RWPE1 (cell line): ENCODE results near the gene SPCS3.
"Not testable (repeated sequence)": the region's sequence is repeated elsewhere in the genome, so short reads cannot be mapped to it uniquely, and the experiment has no call there.

Experiments used
- CTCF ChIA-PET: fragments of 350-600 bp; sonication (Branson Sonifier 250); formaldehyde crosslinking; extraction: SDS; loops from one replicate; lab custom pipeline; 2021; lab: Yijun Ruan, JAX
- POLR2A ChIA-PET: fragments of 400-600 bp; formaldehyde crosslinking; extraction: SDS; loops from one replicate; lab custom pipeline; 2020; ENCODE audit warnings: antibody characterized with exemption; ENCODE audit not compliant: low non-redundant PET; lab: Yijun Ruan, JAX
- DNase-seq: peaks from one replicate; pipeline ENCODE4 v3.0.0; 2012; ENCODE audit warnings: low spot score
- H3K27ac ChIP-seq: fragments of 450-650 bp; 2 replicates; pipeline ENCODE4 v1.5.1; 2017
- TF ChIP-seq, protein P1 (sequence below): fragments of 450-650 bp; conservative IDR thresholded peaks from 2 replicates; pipeline ENCODE4 v1.5.1; 2017; ENCODE audit warnings: low read depth, mild to moderate bottlenecking

Gene SPCS3

DNA sequence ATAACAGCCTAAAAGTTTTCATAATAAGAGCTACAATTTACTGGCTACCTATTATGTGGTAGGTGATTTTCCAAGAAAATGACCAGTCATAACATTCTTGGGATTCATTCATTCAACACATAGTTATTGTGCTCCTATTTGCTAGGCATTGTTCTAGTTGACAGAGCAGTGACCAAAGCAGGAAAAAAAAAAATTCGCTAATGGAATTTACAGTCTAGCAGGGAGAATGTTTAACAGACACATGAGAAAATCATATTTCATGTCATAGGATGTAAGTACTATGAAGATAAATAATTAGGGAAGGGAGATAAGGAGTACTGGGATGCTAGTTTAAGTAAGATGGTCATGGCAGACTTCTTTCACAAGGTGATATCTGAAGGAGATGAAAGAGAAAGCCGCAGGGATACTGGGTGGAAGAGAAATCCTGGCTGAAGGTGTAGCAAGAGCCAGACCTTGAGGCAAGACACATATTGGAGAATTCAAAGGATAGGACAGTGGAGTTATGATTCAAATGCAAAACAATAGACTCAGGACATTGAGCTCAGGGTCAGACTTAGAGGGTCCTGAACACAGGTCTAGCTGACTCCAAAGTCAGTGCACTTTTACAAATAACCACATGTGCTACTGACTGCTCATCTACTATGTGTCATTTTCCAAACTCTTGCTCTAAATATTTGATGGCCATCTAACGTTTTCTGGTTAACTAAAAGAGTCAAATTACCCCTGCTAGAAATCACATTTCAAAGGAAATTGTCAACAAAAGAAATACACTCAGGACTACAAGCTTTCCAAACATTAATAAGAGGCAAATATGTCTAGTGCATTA, 20.4 kb downstream of the SPCS3 start:
- TF ChIP-seq, protein P1, sequence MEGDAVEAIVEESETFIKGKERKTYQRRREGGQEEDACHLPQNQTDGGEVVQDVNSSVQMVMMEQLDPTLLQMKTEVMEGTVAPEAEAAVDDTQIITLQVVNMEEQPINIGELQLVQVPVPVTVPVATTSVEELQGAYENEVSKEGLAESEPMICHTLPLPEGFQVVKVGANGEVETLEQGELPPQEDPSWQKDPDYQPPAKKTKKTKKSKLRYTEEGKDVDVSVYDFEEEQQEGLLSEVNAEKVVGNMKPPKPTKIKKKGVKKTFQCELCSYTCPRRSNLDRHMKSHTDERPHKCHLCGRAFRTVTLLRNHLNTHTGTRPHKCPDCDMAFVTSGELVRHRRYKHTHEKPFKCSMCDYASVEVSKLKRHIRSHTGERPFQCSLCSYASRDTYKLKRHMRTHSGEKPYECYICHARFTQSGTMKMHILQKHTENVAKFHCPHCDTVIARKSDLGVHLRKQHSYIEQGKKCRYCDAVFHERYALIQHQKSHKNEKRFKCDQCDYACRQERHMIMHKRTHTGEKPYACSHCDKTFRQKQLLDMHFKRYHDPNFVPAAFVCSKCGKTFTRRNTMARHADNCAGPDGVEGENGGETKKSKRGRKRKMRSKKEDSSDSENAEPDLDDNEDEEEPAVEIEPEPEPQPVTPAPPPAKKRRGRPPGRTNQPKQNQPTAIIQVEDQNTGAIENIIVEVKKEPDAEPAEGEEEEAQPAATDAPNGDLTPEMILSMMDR: no peak
- no peak for DNase-seq
- ChIA-PET CTCF (interaction anchor here (0.6 to 1.3 kb wide), 9 partner anchors 63 to 1083 kb away, joined by 3 to 8 read pairs (median 3); no protein-coding TSS in a partner anchor), POLR2A (no interaction called here)
- H3K27ac ChIP-seq: no peak overlapping the region

DNA sequence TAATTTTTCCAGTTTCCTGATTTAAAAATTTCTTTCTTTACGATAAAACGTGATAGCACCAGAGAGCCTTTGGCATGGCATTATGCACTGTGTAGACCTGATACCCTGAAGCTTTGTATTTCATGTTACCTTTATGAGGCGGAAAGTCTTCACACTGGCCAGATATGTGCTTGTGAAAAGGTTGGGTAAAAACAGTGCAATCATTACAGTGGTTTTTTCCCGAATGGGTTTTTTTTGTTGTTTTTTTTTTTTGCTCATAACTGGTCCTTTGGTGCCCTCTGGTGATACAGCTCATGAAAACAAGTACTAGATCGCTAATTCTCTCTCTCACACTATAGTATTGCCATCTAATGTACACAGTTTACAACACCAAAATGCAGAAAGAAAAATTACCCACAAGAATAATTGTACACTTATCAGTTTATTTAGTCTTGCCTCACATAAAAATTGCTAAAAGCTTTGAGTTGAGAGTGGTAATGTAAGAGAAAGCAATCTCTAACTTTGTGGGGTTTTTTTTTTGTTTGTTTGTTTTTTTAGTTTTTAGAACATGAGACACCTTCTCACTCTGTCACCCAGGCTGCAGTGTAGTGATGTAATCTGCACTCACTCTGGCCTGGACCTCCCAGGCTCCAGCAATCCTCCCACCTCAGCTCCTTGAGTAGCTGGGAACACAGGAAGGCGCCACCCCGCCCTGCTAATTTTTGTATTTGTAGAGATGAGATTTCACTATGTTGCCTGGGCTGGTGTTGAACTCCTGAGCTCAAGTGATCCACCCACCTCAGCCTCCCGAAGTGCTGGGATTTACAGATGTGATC, 21.3 kb downstream of the SPCS3 start:
- no peak overlapping the region for H3K27ac ChIP-seq
- TF ChIP-seq, protein P1: peak; percentile 63
- ChIA-PET CTCF (interaction anchor here (0.6 to 1.3 kb wide), 11 partner anchors 64 to 1082 kb away, joined by 3 to 8 read pairs (median 3); no protein-coding TSS in a partner anchor), POLR2A (no interaction called here)
- DNase-seq: peak; percentile 36

DNA sequence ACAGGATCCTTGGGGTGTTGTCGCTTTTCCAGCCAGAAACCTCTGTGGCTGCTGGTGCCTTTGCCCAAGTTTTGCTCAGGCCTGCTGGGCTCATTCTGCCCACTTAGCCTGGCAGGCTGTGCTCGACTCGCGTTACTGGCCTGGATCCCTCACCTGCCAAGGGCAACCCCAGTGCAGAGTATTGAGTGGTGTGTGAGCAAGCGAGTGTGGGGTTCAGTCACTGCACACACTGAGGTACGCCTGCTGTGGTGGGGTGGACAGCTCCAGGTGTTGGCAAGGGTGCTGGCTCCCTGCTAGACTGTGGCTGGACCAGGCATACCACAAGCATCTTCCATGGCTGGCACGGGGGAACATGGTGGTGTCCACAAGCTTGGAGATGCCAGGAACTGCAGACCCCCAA, 22.6 kb downstream of the SPCS3 start:
- CTCF ChIA-PET: interaction anchor here (0.6 to 1.0 kb wide), 2 partner anchors 26 to 307 kb away, joined by 3 read pairs; no protein-coding TSS in a partner anchor
- POLR2A ChIA-PET: no interaction called here
- H3K27ac ChIP-seq: no peak overlapping the region
- TF ChIP-seq, protein P1: no peak
- DNase-seq: no peak

DNA sequence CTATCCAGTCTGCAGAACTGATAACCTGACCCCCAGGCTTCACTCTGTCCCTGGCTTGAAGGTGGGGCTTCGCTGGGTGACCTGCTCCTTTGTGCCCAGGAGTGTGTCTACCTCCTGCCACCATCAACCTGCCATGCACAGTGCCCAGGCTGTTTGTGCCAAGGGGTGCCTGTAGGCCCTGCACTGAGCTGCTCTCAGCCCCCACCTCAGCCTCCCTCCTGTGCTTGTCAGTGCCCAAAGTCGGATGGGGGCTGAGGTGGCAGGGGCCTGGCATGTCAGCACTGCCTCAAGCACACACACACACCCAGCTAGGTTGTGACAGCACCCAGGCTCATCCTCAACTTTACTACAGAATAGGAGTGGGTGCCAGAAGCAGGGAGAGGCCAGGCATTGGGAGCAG, 23.5 kb downstream of the SPCS3 start:
- TF ChIP-seq, protein P1: no peak
- POLR2A ChIA-PET: no interaction called here
- no peak overlapping the region for H3K27ac ChIP-seq
- CTCF ChIA-PET: no interaction called here
- DNase-seq: no peak

DNA sequence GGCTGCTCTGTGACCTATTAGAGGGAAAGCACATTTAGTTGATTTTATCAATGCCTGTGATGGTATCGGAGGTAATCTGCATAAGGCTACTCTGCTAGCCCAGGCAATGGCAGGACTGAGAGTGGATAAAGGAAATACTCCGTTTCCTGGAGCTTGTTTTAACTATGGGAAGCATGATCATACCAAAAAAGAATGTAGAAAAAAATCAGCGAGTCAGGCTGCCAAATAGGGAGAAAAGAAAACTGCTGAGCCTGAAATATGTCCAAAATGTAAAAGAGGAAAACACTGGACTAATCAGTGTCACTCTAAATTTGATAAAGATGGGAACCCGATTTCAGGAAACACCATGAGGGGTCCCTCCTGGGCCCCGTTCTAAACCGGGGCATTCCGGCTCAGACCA, 25.6 kb downstream of the SPCS3 start:
- DNase-seq, H3K27ac ChIP-seq, POLR2A ChIA-PET: not testable (repeated sequence)
- CTCF ChIA-PET: interaction anchor here (0.6 kb wide), 1 partner anchor 628 kb away, joined by 3 read pairs; no protein-coding TSS in a partner anchor

DNA sequence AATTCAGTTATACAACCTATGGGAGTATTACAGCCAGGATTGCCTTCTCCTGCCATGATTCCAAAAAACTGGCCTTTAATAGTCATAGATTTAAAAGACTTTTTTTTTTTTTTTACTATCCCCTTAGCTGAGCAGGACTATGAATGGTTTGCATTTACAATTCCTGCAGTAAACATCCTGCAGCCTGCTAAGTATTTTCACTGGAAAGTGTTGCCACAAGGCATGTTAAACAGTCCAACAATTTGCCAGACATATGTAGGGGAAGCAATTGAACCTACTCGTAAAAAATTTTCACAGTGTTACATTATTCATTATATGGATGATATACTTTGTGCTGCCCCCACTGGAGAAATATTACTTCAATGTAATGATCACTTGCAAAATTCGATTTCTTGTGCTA, 27.1 kb downstream of the SPCS3 start:
- DNase-seq, POLR2A ChIA-PET, H3K27ac ChIP-seq: not testable (repeated sequence)
- CTCF ChIA-PET: interaction anchor here (0.6 kb wide), 3 partner anchors 66 to 963 kb away, joined by 3 to 4 read pairs (median 3); partner anchors contain the start of gene NEIL3

DNA sequence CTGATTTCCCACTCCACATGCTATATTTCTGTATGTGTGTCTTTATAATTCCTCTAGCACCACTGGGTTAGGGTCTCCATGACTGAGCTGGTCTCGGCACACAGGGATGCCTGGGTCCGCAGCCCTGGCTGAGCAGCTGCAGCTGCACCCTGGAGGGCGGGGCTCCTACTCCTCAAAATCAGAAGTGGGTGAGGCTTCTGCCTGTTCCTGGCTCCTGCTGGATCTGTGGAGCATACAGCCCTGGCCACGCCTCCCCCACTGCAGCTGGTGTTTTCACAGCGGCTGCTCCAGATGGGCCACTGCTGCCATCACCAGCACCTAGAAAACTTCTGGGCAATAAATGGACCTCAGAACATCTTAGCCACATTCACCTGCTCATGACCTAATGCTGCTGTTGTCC, 30.9 kb downstream of the SPCS3 start:
- ChIA-PET CTCF (no interaction called here), POLR2A (no interaction called here)
- TF ChIP-seq, protein P1: no peak
- no peak for DNase-seq
- no peak overlapping the region for H3K27ac ChIP-seq
